NOMO-1 treated with dmso at 0.1 percent for 144 hours (cell line): ENCODE measurements around the gene RHBDF2.

ENCODE experiments used
- DNase-seq: peaks from one replicate; lab custom pipeline; 2025; ENCODE audit not compliant: unreplicated experiment; lab: John Stamatoyannopoulos, UW

The RHBDF2 gene

GRCh38 chr17:76467366-76467765, 33.9 kb downstream of the RHBDF2 start, which contains the start of gene AANAT:
Gene AANAT, plus strand, starts transcription at chr17:76467603. Its CDS starts 1,144 bp downstream, at chr17:76468747.
- DNase-seq = no peak

- no peak for DNase-seq
Measured at GRCh38 chr17:76466775-76467130, 34.5 kb downstream of the RHBDF2 start.

DNA sequence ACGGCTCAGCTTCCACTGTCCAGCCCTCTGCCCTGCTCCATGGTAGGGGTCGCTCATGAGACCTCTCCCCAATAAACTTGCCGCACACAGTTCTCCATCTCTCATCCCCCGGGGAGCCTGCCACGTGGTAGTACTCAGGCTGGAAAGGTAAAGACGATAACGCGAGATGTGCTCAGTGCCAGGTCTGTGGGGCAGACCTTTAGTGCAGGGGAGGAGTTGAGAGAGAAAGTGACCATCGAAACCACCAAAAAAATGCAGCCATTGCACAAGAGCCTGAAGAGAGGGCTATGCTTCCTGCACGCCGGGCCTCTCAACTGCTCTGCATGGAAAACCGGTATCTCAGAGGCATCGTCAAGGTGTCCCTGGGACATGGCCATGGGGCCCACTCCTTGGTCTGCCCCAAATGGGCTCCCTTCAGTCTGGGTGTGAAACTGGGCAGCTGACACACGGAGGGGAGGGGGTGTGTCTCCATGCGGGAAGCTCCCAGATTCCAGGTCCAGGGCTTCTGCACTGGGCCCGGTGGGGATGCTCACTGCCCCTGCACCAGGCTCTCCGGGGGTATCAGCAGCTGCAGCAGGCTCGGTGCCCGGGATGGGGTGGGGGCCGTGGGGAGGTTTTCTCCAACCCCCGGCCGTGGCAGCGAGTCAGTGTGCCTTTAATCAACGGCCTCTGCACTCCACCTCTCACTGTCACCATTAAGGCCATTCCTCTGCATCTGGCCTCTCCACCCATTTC, 38.5 kb downstream of the RHBDF2 start:
- DNase-seq = no peak

- no peak for DNase-seq
Measured at GRCh38 chr17:76461765-76462555, 39.3 kb downstream of the RHBDF2 start.

DNA sequence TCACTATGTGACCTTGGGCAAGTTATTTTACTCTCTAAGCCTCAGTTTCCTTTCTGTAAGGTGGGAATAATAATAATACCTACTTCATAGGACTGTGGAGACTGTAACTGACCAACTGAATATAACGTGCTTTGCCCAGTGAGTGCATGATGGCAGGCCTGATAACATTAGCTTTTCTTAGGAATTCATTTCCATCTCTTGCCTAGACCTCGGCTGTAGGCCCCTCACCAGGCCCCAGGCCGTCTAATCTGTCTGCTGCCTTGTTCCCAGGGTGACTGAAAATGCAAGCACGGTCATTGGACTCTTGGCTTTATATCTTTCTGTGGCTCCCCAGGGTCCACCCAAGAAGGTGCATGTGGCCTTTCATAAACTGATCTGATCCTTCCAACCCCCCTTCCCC, 41.5 kb downstream of the RHBDF2 start:
- DNase-seq = no peak

DNA sequence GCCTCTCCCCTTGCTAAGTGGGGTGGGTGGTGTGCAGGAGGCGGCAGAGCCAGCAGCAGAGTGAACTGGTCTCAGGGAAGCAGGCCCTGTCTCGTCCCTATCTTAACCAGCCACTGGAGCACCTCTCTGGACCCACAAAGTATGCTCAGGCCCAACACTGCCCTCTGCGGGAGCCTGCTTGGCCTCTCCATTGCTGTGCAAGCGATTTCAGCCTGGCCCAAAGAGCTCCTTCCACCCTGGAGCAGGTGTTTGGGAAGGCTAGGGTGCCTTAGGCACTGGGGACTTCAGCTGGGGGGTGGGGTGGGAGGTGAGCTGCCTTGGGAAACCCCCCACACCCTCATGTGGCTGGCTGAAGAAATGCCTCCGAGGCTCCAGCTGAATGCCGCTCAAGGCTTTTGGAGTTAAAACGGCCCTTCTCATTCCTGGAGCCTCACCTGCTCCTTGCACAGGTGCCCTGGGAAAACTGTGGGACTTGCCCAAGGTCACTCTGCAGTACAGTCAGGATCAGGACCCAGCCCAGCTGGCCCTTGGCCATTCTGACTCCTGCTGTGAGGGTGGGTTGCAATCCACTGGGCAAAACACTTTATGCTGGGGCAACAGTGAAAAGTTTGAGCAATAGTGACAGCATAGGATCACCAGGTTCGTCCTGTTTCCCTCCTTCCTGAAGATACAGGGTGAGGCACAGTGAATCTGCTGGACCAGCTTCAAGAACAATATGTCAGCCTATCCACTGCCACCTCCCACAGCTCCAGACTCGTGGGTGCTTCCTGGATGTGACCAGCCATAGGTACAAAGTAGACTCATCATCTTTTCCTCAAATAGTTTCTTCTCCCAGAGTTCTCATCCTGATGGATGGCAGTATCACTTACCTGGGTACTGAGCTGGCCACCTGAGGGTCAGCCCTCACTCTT, 42.4 kb downstream of the RHBDF2 start:
- no peak for DNase-seq

DNA sequence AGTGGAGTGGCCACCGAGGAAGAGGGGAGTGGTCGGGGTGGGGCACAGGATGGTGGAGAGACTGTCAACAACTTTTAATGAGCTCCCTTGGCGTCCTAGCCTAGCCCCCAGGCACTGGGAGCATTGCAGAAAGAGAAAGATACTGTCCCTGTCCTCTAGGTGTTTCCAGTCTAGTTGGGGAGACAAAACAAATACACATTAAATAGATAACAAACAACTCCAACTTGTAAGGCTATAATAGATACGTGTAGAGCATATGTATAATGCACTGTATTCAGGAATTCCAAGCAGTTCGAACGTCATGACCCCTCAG, 47.8 kb downstream of the RHBDF2 start:
- DNase-seq = no peak

GRCh38 chr17:76452660-76453430, 48.4 kb downstream of the RHBDF2 start, which contains the start of gene UBE2O:
Gene UBE2O, minus strand, starts transcription at chr17:76453152. Its CDS starts 11 bp downstream, at chr17:76453141.
- DNase-seq = peak; percentile 70

DNA sequence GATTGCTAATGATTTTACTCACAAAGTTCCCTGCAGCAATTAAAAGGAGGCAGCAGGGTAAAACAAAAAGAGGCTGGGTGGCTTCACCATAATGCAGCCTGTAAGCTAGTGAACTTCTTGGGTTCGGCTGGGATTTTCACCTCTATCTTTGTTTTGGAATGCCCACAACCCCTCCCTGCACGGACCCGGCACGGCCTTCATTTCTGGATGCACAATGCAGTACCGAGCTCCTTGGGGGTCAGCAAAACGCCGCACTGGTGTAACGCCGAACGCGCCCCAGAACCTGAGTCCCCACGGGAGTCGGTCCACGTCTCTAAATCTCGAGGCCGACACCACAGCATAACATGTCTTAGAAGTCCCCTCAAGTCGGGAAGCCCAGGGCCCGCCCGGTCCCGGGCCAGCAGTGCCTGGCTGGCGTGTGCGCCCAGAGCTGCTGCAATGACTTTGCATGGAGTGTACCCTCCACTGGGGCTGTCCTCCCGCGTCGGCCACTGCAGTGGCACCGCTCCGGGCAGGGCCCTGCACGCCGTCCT, 49.0 kb downstream of the RHBDF2 start:
- no peak for DNase-seq

- DNase-seq = no peak
Measured at GRCh38 chr17:76451506-76451905, 49.7 kb downstream of the RHBDF2 start.

GRCh38 chr17:76449126-76449525, 52.1 kb downstream of the RHBDF2 start:
- no peak for DNase-seq

DNA sequence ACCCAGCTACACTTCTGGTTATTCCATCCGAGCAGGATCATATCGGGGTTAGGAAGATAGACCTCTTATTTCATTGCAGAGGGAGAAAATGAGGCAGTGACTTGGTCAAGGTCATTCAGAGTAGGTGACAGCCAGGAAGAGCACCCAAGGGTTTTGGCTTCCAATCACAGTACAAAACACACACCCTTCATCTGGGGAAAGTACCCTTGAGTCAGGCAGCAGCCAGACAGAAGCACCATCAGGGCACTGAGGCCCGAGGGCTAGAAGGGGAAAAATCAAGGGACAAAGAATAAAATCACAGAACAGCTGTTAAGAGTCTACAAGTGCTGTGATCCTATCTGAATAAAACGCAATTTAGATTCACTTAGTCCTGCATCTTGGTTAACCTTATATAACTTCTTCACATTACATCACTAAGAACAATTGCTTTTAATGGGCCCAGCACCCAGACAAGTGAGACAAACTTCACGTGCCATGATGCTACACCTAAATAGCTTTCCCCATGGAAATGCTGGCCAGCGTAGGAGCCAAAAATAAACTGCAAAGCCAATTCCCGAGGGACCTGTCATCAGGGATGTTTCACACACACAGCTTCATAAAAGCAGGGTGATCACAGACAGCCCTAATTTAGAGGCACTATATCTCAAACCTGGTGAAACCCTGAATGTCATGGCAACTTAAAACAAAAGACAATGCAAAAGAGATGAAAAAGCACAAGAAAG, 53.1 kb downstream of the RHBDF2 start:
- no peak for DNase-seq

DNA sequence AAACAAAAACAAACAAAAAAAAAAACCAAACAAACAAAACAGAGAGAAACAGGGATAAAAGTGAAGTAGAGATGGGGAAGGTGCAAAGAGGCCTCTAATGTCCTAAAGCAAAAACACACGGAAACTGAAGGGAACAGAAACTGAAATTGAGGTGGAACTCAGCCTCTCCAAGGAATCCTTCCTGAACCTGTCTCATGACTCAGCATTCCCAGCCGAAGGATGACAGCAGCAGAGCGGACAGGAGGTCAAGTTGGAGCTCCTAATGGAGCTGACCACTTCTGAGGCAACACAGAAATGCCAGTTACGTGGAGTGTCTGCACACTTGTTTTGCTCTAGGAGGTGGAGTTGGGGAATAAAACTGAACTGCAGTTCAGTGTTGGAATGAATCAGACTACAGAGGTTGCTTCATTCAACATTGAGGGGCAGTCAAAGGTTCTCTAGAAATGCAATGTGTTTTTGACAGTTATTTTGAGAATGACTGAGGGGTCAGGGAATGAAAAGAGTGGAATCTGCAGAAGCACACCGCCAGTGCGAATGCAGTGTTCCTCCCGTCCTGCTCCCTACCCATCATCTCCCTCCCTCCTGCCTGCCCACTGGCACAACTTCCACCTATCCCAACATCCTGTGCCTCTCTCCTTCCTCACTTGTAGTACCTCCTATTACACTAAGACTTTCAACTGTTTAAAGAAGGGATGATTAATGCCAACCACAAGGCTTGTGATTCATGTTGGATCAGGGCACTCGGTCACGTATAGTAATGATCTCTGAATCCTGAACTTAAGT, 54.6 kb downstream of the RHBDF2 start:
- no peak for DNase-seq

- DNase-seq = no peak
Measured at GRCh38 chr17:76445697-76446448, 55.4 kb downstream of the RHBDF2 start.

DNA sequence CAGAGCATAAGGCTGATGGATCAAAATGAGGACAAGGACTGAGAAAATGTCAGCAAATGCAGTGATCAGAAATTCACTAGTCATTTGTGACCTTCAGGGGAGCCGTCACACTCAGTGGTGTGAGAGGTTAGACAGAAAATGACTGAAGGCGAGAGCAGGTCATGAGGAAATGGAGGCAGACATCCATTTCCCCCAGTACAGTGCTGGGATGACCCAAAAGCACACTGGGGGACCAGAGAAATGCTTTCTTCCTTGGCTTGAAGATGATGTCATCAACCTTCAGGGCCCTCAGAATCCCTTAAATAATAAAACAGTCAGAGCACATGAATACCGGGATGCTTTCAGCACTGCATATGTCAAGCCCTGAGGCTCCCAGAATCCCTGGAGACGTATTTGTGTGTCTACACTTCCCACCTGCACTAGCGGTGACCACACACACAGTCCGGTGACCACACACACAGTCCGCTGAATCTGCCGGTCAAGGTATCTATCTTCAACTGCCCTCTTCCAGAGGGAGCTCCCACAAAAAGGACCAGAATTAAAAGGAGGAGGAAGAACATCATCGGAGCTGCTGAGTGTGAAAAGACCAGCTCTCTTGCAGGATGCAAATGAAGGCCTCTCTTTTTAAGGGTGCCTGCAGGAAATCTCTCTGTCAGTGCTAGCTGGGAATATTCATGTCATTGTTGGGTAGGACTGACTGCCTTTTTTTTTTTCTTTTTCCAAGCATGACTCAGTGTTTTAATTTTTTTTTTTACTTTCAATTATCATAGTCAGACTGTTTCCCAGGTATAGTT, 56.5 kb downstream of the RHBDF2 start:
- DNase-seq = no peak

GRCh38 chr17:76442341-76443338, 58.6 kb downstream of the RHBDF2 start:
- no peak for DNase-seq
